Fibroblast of lung (primary cell): ENCODE data around the gene NTSR1.

Experiments used
- CTCF ChIP-seq, 2 donors: IDR thresholded peaks in 1 of 2; conservative IDR thresholded peaks in 1 of 2; 1 replicate in 1 of 2; 2 replicates in 1 of 2; pipeline ENCODE4 v1.5.1; 2011 to 2012; ENCODE audit warnings: low read length in 2 of 2, control low read depth in 1 of 2, inconsistent platforms in 1 of 2, low read depth in 1 of 2, mild to moderate bottlenecking in 1 of 2
- EZH2 ChIP-seq: IDR thresholded peaks from 2 replicates; pipeline ENCODE4 v1.5.1; 2012; ENCODE audit warnings: low read length, control low read depth, mild to moderate bottlenecking; ENCODE audit errors: missing control alignments

GRCh38 chr20:62726716-62727583 lies 18.3 kb downstream of the NTSR1 start:
- TF ChIP-seq CTCF (conservative IDR thresholded peaks at IDR 0.05 in 1 of 2, IDR thresholded peaks at IDR 0.05 in 1 of 2; ENCODE audit: low read depth in 1 of 2, low read length in 2 of 2): no peak
- no peak for TF ChIP-seq EZH2
